SH-SY5Y (cell line): Measurements from ENCODE around the gene WWP2.

Experiments
- GATA2 ChIP-seq: IDR thresholded peaks from 2 replicates; pipeline ENCODE4 v1.6.1; 2011; ENCODE audit warnings: mild to moderate bottlenecking, low read depth, low read length
- GATA3 ChIP-seq: IDR thresholded peaks from 2 replicates; pipeline ENCODE4 v1.6.1; 2011; ENCODE audit warnings: low read depth, mild to moderate bottlenecking, low read length, moderate library complexity

DNA sequence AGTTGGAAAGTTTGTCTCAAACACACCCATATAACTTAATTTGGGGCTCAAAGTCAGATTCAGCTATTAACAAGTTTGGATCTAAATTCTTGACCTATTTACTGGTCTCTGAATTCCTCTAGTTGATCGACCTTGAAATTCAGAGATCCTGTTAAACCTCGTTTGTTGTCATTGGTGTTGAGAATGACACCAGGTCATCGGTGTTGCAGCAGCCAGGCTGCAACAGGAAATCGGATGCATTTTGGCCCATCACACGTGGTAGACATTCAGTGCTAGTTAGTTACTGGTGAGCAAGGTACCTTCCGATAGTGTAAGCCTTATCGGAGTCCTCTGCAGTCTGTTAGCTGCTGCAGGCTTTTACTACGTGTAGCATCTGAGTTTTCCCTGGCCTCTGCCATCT lies 82.3 kb downstream of the WWP2 start:
- TF ChIP-seq GATA2 (no peak), GATA3 (no peak)
